GM12878 (cell line): ENCODE data around the gene ZMIZ1. TPM values are rescaled to one million over a fixed set of nuclear protein-coding genes. Genes with fewer than 3 reads are reported as not detected.

Source experiments
- ATAC-seq: fragments of 200-7000 bp; cut with Tn5 transposase; 3 replicates; pipeline ENCODE4 v1.9.1; 2020; ENCODE audit warnings: mild to moderate bottlenecking, moderate library complexity
- BruUV-seq: library from RNA; stranded (reverse); fragments of 400-500 nt; replicated peaks from 2 replicates; lab custom pipeline; 2021; lab: Mats Ljungman, UMichigan
- CTCF ChIA-PET: fragments of 300-600 bp; sonication (Branson Sonifier 250); formaldehyde crosslinking; extraction: SDS; loops from one replicate; lab custom pipeline; 2021; ENCODE audit warnings: inconsistent platforms; lab: Yijun Ruan, JAX
- POLR2A ChIA-PET: fragments of 350-600 bp; formaldehyde crosslinking; extraction: SDS; loops from one replicate; lab custom pipeline; 2021; ENCODE audit warnings: inconsistent platforms; lab: Charles Lee
- RAD21 ChIA-PET: fragments of 300-600 bp; sonication (Branson Sonifier 250); formaldehyde crosslinking; loops from one replicate; lab custom pipeline; 2023; ENCODE audit warnings: antibody characterized with exemption; ENCODE audit not compliant: unreplicated experiment; lab: Charles Lee
- SMC1A ChIA-PET: fragments of 300-600 bp; sonication (Branson Sonifier 250); formaldehyde crosslinking; loops from one replicate; lab custom pipeline; 2023; ENCODE audit not compliant: unreplicated experiment, uncharacterized antibody; lab: Charles Lee
- DNase-seq: peaks from one replicate; pipeline ENCODE4 v3.0.0-alpha.2; 2011; ENCODE audit warnings: low read depth, low spot score
- FAIRE-seq: peaks from 3 replicates; lab custom pipeline; 2011; peaks lifted over from hg19 to GRCh38; lab: Jason Lieb, UNC
- H2AFZ ChIP-seq: 2 replicates; pipeline ENCODE4 v1.6.0; 2011; ENCODE audit warnings: low read depth, low read length, control low read depth; ENCODE audit not compliant: control insufficient read depth
- H3K27ac ChIP-seq: 2 replicates; pipeline ENCODE4 v1.5.1; 2011; ENCODE audit warnings: control low read depth; ENCODE audit not compliant: control insufficient read depth, insufficient read depth
- H3K27me3 ChIP-seq, 2 experiments: replicated peaks in 1 of 2; 2 replicates each; pipeline versions ENCODE4 v1.6.0 to v1.6.1; 2011; ENCODE audit warnings: low read length in 1 of 2; ENCODE audit not compliant: control insufficient read depth in 2 of 2, insufficient read depth in 2 of 2
- H3K36me3 ChIP-seq, 2 experiments: 2 replicates each; pipeline ENCODE4 v1.5.1; 2011; ENCODE audit warnings: low read length in 1 of 2; ENCODE audit not compliant: control insufficient read depth in 2 of 2, insufficient read depth in 2 of 2
- H3K4me1 ChIP-seq: 2 replicates; pipeline ENCODE4 v1.6.1; 2011; ENCODE audit warnings: mild to moderate bottlenecking, low read length, moderate library complexity, mixed read lengths; ENCODE audit not compliant: control insufficient read depth, insufficient read depth
- H3K4me2 ChIP-seq: 2 replicates; pipeline ENCODE4 v1.6.0; 2011; ENCODE audit warnings: control low read depth; ENCODE audit not compliant: control insufficient read depth, insufficient read depth
- H3K4me3 ChIP-seq: fragments of 200-600 bp; sonication (generic); 2 replicates; pipeline ENCODE4 v1.5.1; 2016
- H3K79me2 ChIP-seq: 2 replicates; pipeline ENCODE4 v1.6.0; 2011; ENCODE audit warnings: low read length; ENCODE audit not compliant: control insufficient read depth, insufficient read depth
- H3K9ac ChIP-seq: 2 replicates; pipeline ENCODE4 v1.8.0; 2011; ENCODE audit warnings: low read length, control low read depth, mixed read lengths; ENCODE audit not compliant: control insufficient read depth, insufficient read depth
- H3K9me3 ChIP-seq: replicated peaks from 3 replicates; pipeline ENCODE4 v1.5.1; 2011; ENCODE audit warnings: mild to moderate bottlenecking, low read length; ENCODE audit not compliant: control insufficient read depth, insufficient read depth
- H4K20me1 ChIP-seq: 2 replicates; pipeline ENCODE4 v1.6.0; 2011; ENCODE audit not compliant: control insufficient read depth, insufficient read depth
- BHLHE40 ChIP-seq, 2 experiments: fragments of 450-650 bp in 1 of 2; IDR thresholded peaks; 2 replicates each; pipeline ENCODE4 v1.6.1; 2011 to 2017; ENCODE audit warnings: low read depth in 2 of 2, borderline replicate concordance in 1 of 2, improper control_type of control experiment in 1 of 2, low read length in 1 of 2, mild to moderate bottlenecking in 1 of 2
- CHD1 ChIP-seq: IDR thresholded peaks from 2 replicates; pipeline ENCODE4 v1.6.1; 2012; ENCODE audit warnings: low read depth, low read length, improper control_type of control experiment
- CREB1 ChIP-seq: IDR thresholded peaks from 2 replicates; pipeline ENCODE4 v1.6.1; 2012; ENCODE audit warnings: low read depth, mild to moderate bottlenecking, inconsistent platforms
- EGR1 ChIP-seq, 2 experiments: IDR thresholded peaks; 1 replicate in 1 of 2; 2 replicates in 1 of 2; pipeline ENCODE4 v1.6.1; 2011 to 2012; ENCODE audit warnings: low read depth in 2 of 2, low read length in 2 of 2, borderline replicate concordance in 1 of 2, mild to moderate bottlenecking in 1 of 2, moderate library complexity in 1 of 2
- HDGF ChIP-seq: fragments of 450-650 bp; IDR thresholded peaks from 2 replicates; pipeline ENCODE4 v1.6.1; 2016; ENCODE audit warnings: antibody characterized with exemption
- MAX ChIP-seq: IDR thresholded peaks from 2 replicates; pipeline ENCODE4 v1.6.1; 2012; ENCODE audit warnings: low read depth, low read length, improper control_type of control experiment
- MEF2B ChIP-seq: fragments of 450-650 bp; IDR thresholded peaks from 2 replicates; pipeline ENCODE4 v1.6.1; 2018; ENCODE audit warnings: mild to moderate bottlenecking, moderate library complexity; ENCODE audit not compliant: partially characterized antibody, poor library complexity, severe bottlenecking
- NFYA ChIP-seq: IDR thresholded peaks from 2 replicates; pipeline ENCODE4 v1.6.1; 2011; ENCODE audit warnings: low read depth, mild to moderate bottlenecking, low read length, improper control_type of control experiment, borderline replicate concordance
- NR2F1 ChIP-seq: fragments of 450-650 bp; conservative IDR thresholded peaks from 2 replicates; pipeline ENCODE4 v1.6.1; 2017; ENCODE audit warnings: mild to moderate bottlenecking
- POLR2A ChIP-seq: IDR thresholded peaks from 2 replicates; pipeline ENCODE4 v1.6.1; 2011; ENCODE audit warnings: low read depth, mild to moderate bottlenecking, low read length
- SREBF1 ChIP-seq: IDR thresholded peaks from 2 replicates; pipeline ENCODE4 v1.6.1; 2012; ENCODE audit warnings: mild to moderate bottlenecking, low read length
- USF2 ChIP-seq: IDR thresholded peaks from 2 replicates; pipeline ENCODE4 v1.6.1; 2011; ENCODE audit warnings: low read depth, low read length, improper control_type of control experiment, borderline replicate concordance
- ZNF622 ChIP-seq: fragments of 450-650 bp; IDR thresholded peaks from 2 replicates; pipeline ENCODE4 v1.6.1; 2017; ENCODE audit warnings: mild to moderate bottlenecking, inconsistent platforms
- WGBS: methylation state at CpG from one replicate; pipeline ENCODE4 v1.1.6; 2016; ENCODE audit warnings: low lambda C conversion rate; ENCODE audit not compliant: insufficient replicate concordance, insufficient coverage; ENCODE audit errors: missing lambda C conversion rate; 5-methylcytosine and 5-hydroxymethylcytosine counted together
- in situ Hi-C: fragments of 300-500 bp; cut with MboI; formaldehyde crosslinking; loops from 9 replicates; pipeline ENCODE4 v1.14.3; 2018; ENCODE audit warnings: mixed read lengths
- intact Hi-C: fragments of 100-400 bp; cut with micrococcal nuclease; formaldehyde crosslinking; loops from one replicate; pipeline ENCODE4 v1.14.2; 2022; ENCODE audit not compliant: unreplicated experiment
- polyA plus RNA-seq, 11 experiments: library from polyadenylated mRNA; depleted of rRNA in 4 of 11; unstranded in 6 of 11; stranded (reverse) in 5 of 11; fragments of >200 nt; fragmentation: Nextera tagmentation in 4 of 11; fragmentation: Illumina TruSeq in 1 of 11; extraction: Ambion mirVana in 4 of 11; extraction: Trizol in 1 of 11; gene quantifications; 1 replicate in 1 of 11; 2 replicates in 10 of 11; pipeline versions ENCODE4 v1.2.1 to v1.2.3, GENCODE V29; 2011 to 2016; ENCODE audit warnings: inconsistent platforms in 2 of 11, missing spikeins in 2 of 11, low read depth in 1 of 11
- total RNA-seq, 4 experiments: library from RNA; depleted of rRNA in 3 of 4; stranded (reverse); fragments of >200 nt in 3 of 4; fragmentation: Illumina TruSeq in 1 of 4; extraction: Trizol in 1 of 4; gene quantifications; 2 replicates each; pipeline versions ENCODE4 v1.2.1 to v1.2.3, GENCODE V29; 2013 to 2021
- TF ChIP-seq, protein P1 (sequence below): IDR thresholded peaks from 2 replicates; pipeline ENCODE4 v1.6.1; 2011; ENCODE audit warnings: low read depth, mild to moderate bottlenecking, low read length, moderate library complexity, borderline replicate concordance; ENCODE audit errors: extremely low read depth

ZMIZ1 gene
- total and polyA plus RNA-seq, 10 of the 15 experiments (the other 5 are each of a cell fraction or from before 2014, with no cell fraction given), result 3.1 to 82.3 (median 14.9) TPM

DNA sequence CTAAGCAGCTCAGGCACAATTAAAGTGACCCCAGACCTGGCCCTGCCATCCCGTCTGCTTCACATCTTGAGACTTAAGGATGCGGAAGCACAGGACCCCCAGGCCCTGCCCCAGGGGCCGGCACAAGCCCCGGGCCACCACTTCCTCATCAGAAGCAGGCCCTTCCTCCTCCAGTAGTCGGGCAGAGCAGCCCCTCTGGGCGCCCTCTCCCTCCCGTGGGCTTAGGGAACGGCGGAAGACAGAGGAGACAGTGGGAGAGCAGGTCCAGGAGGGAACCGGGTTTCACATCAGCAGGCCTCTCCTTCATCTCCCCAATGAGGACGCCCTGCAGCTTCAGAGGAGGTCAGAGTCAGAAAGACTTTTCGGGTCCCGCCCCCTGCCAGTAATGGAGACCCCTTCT lies 142.8 kb downstream of the ZMIZ1 start:
- intact Hi-C loops, result no loop called here
- Histone ChIP-seq H3K4me3 (no peak overlapping the region), H3K27ac (no peak overlapping the region), H3K79me2 (no peaks in the 10 kb centered on the region), H3K36me3 (no peaks in the 10 kb centered on the region; a peak in 1 of 4 replicates), H3K4me2 (no peak overlapping the region), H3K27me3 (no peaks in the 10 kb centered on the region), H4K20me1 (no peaks in the 10 kb centered on the region), H3K9me3 (no peaks in the 10 kb centered on the region), H2AFZ (no peak overlapping the region), H3K9ac (no peak overlapping the region), H3K4me1 (no peaks in the 10 kb centered on the region)
- ATAC-seq (no peak), FAIRE-seq (no peak), DNase-seq (no peak)
- in situ Hi-C loops, result no loop called here
- BruUV-seq, result no TSS peak
- 44% methylated on average over 13 of the region's 13 CpGs for WGBS
- ChIA-PET SMC1A (interaction anchor here (0.6 kb wide), 1 partner anchor 15 kb away, joined by 3 read pairs; no protein-coding TSS in a partner anchor), POLR2A (no interaction called here), CTCF (interaction anchor here (0.6 kb wide), 1 partner anchor 536 kb away, joined by 3 read pairs; no protein-coding TSS in a partner anchor), RAD21 (interaction anchor here (1.0 kb wide), 1 partner anchor 75 kb away, joined by 3 read pairs; no protein-coding TSS in a partner anchor)
- no peak for TF ChIP-seq CHD1

- H3K4me2 ChIP-seq, result no peak overlapping the region
- SMC1A ChIA-PET, result no interaction called here
- POLR2A ChIA-PET, result no interaction called here
- no peaks in the 10 kb centered on the region for H3K79me2 ChIP-seq
- no peaks in the 10 kb centered on the region for H4K20me1 ChIP-seq
- DNase-seq (no peak), FAIRE-seq (no peak), ATAC-seq (no peak)
- CTCF ChIA-PET, result no interaction called here
- intact Hi-C loops, result no loop called here
- H3K9ac ChIP-seq, result no peak overlapping the region
- RAD21 ChIA-PET, result no interaction called here
- no peak overlapping the region for H2AFZ ChIP-seq
- no peak overlapping the region for H3K27ac ChIP-seq
- H3K4me1 ChIP-seq, result no peaks in the 10 kb centered on the region
- H3K4me3 ChIP-seq, result no peak overlapping the region
- TF ChIP-seq USF2 (no peak), SREBF1 (no peak), POLR2A (no peak), HDGF (no peak), ZNF622 (no peak), CREB1 (no peak), NR2F1 (no peak), MEF2B (no peak), EGR1 (IDR thresholded peaks at IDR 0.05; ENCODE audit: borderline replicate concordance in 1 of 2, low read depth in 2 of 2, low read length in 2 of 2) (no peak), BHLHE40 (IDR thresholded peaks at IDR 0.05; ENCODE audit: borderline replicate concordance in 1 of 2, low read depth in 2 of 2, low read length in 1 of 2) (no peak), MAX (no peak), NFYA (no peak)
- TF ChIP-seq, protein P1, sequence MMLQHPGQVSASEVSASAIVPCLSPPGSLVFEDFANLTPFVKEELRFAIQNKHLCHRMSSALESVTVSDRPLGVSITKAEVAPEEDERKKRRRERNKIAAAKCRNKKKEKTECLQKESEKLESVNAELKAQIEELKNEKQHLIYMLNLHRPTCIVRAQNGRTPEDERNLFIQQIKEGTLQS, result no peak
- no TSS peak for BruUV-seq
- H3K36me3 ChIP-seq, result no peaks in the 10 kb centered on the region; a peak in 1 of 4 replicates
- no peaks in the 10 kb centered on the region for H3K9me3 ChIP-seq
- WGBS, result 79% methylated on average over 5 of the region's 5 CpGs
- no peaks in the 10 kb centered on the region for H3K27me3 ChIP-seq
- in situ Hi-C loops, result no loop called here
These were observed 146.8 kb downstream of the ZMIZ1 start for GRCh38 chr10:79215531-79215930.
